GM12878 (cell line): ENCODE data around the gene FXYD3. TPM values are rescaled to one million over a fixed set of nuclear protein-coding genes. Genes with fewer than 3 reads are reported as not detected.
A peak's percentile ranks its signal among the peaks of the same experiment; 100 is the strongest.

Experiments used
- ATAC-seq: fragments of 200-7000 bp; cut with Tn5 transposase; 3 replicates; pipeline ENCODE4 v1.9.1; 2020; ENCODE audit warnings: mild to moderate bottlenecking, moderate library complexity
- BruUV-seq: library from RNA; stranded (reverse); fragments of 400-500 nt; replicated peaks from 2 replicates; lab custom pipeline; 2021; lab: Mats Ljungman, UMichigan
- CTCF ChIA-PET: fragments of 300-600 bp; sonication (Branson Sonifier 250); formaldehyde crosslinking; extraction: SDS; loops from one replicate; lab custom pipeline; 2021; ENCODE audit warnings: inconsistent platforms; lab: Yijun Ruan, JAX
- POLR2A ChIA-PET: fragments of 350-600 bp; formaldehyde crosslinking; extraction: SDS; loops from one replicate; lab custom pipeline; 2021; ENCODE audit warnings: inconsistent platforms; lab: Charles Lee
- RAD21 ChIA-PET: fragments of 300-600 bp; sonication (Branson Sonifier 250); formaldehyde crosslinking; loops from one replicate; lab custom pipeline; 2023; ENCODE audit warnings: antibody characterized with exemption; ENCODE audit not compliant: unreplicated experiment; lab: Charles Lee
- SMC1A ChIA-PET: fragments of 300-600 bp; sonication (Branson Sonifier 250); formaldehyde crosslinking; loops from one replicate; lab custom pipeline; 2023; ENCODE audit not compliant: unreplicated experiment, uncharacterized antibody; lab: Charles Lee
- DNase-seq: peaks from one replicate; pipeline ENCODE4 v3.0.0-alpha.2; 2011; ENCODE audit warnings: low read depth, low spot score
- FAIRE-seq: peaks from 3 replicates; lab custom pipeline; 2011; peaks lifted over from hg19 to GRCh38; lab: Jason Lieb, UNC
- H2AFZ ChIP-seq: 2 replicates; pipeline ENCODE4 v1.6.0; 2011; ENCODE audit warnings: low read depth, low read length, control low read depth; ENCODE audit not compliant: control insufficient read depth
- H3K27ac ChIP-seq: 2 replicates; pipeline ENCODE4 v1.5.1; 2011; ENCODE audit warnings: control low read depth; ENCODE audit not compliant: control insufficient read depth, insufficient read depth
- H3K27me3 ChIP-seq, 2 experiments: replicated peaks in 1 of 2; 2 replicates each; pipeline versions ENCODE4 v1.6.0 to v1.6.1; 2011; ENCODE audit warnings: low read length in 1 of 2; ENCODE audit not compliant: control insufficient read depth in 2 of 2, insufficient read depth in 2 of 2
- H3K36me3 ChIP-seq, 2 experiments: 2 replicates each; pipeline ENCODE4 v1.5.1; 2011; ENCODE audit warnings: low read length in 1 of 2; ENCODE audit not compliant: control insufficient read depth in 2 of 2, insufficient read depth in 2 of 2
- H3K4me1 ChIP-seq: 2 replicates; pipeline ENCODE4 v1.6.1; 2011; ENCODE audit warnings: mild to moderate bottlenecking, low read length, moderate library complexity, mixed read lengths; ENCODE audit not compliant: control insufficient read depth, insufficient read depth
- H3K4me2 ChIP-seq: 2 replicates; pipeline ENCODE4 v1.6.0; 2011; ENCODE audit warnings: control low read depth; ENCODE audit not compliant: control insufficient read depth, insufficient read depth
- H3K4me3 ChIP-seq: fragments of 200-600 bp; sonication (generic); 2 replicates; pipeline ENCODE4 v1.5.1; 2016
- H3K79me2 ChIP-seq: 2 replicates; pipeline ENCODE4 v1.6.0; 2011; ENCODE audit warnings: low read length; ENCODE audit not compliant: control insufficient read depth, insufficient read depth
- H3K9ac ChIP-seq: 2 replicates; pipeline ENCODE4 v1.8.0; 2011; ENCODE audit warnings: low read length, control low read depth, mixed read lengths; ENCODE audit not compliant: control insufficient read depth, insufficient read depth
- H3K9me3 ChIP-seq: replicated peaks from 3 replicates; pipeline ENCODE4 v1.5.1; 2011; ENCODE audit warnings: mild to moderate bottlenecking, low read length; ENCODE audit not compliant: control insufficient read depth, insufficient read depth
- H4K20me1 ChIP-seq: 2 replicates; pipeline ENCODE4 v1.6.0; 2011; ENCODE audit not compliant: control insufficient read depth, insufficient read depth
- CHD2 ChIP-seq: IDR thresholded peaks from 2 replicates; pipeline ENCODE4 v1.6.1; 2011; ENCODE audit warnings: low read depth, low read length, improper control_type of control experiment, borderline replicate concordance
- CHD4 ChIP-seq: fragments of 200-600 bp; sonication (generic); IDR thresholded peaks from 2 replicates; pipeline ENCODE4 v1.6.1; 2016; ENCODE audit warnings: mild to moderate bottlenecking
- EGR1 ChIP-seq, 2 experiments: IDR thresholded peaks; 1 replicate in 1 of 2; 2 replicates in 1 of 2; pipeline ENCODE4 v1.6.1; 2011 to 2012; ENCODE audit warnings: low read depth in 2 of 2, low read length in 2 of 2, borderline replicate concordance in 1 of 2, mild to moderate bottlenecking in 1 of 2, moderate library complexity in 1 of 2
- JUND ChIP-seq: IDR thresholded peaks from 2 replicates; pipeline ENCODE4 v1.6.1; 2012; ENCODE audit warnings: low read depth, mild to moderate bottlenecking, low read length, improper control_type of control experiment, moderate library complexity
- KLF5 ChIP-seq: fragments of 450-650 bp; IDR thresholded peaks from 2 replicates; pipeline ENCODE4 v1.6.1; 2014; ENCODE audit warnings: mild to moderate bottlenecking; ENCODE audit not compliant: partially characterized antibody
- MEF2A ChIP-seq: IDR thresholded peaks from 2 replicates; pipeline ENCODE4 v1.6.1; 2011; ENCODE audit warnings: low read depth, mild to moderate bottlenecking, low read length, moderate library complexity; ENCODE audit not compliant: insufficient read depth
- NFIC ChIP-seq: IDR thresholded peaks from 2 replicates; pipeline ENCODE4 v1.6.1; 2012; ENCODE audit warnings: low read depth, mild to moderate bottlenecking, inconsistent platforms, low read length, moderate library complexity
- RB1 ChIP-seq: fragments of 450-650 bp; formaldehyde crosslinking; IDR thresholded peaks from 2 replicates; pipeline ENCODE4 v1.6.1; 2017; ENCODE audit warnings: mild to moderate bottlenecking, borderline replicate concordance
- SREBF2 ChIP-seq: IDR thresholded peaks from 2 replicates; pipeline ENCODE4 v1.6.1; 2012; ENCODE audit warnings: mild to moderate bottlenecking, low read length
- WGBS: methylation state at CpG from one replicate; pipeline ENCODE4 v1.1.6; 2016; ENCODE audit warnings: low lambda C conversion rate; ENCODE audit not compliant: insufficient replicate concordance, insufficient coverage; ENCODE audit errors: missing lambda C conversion rate; 5-methylcytosine and 5-hydroxymethylcytosine counted together
- in situ Hi-C: fragments of 300-500 bp; cut with MboI; formaldehyde crosslinking; loops from 9 replicates; pipeline ENCODE4 v1.14.3; 2018; ENCODE audit warnings: mixed read lengths
- intact Hi-C: fragments of 100-400 bp; cut with micrococcal nuclease; formaldehyde crosslinking; loops from one replicate; pipeline ENCODE4 v1.14.2; 2022; ENCODE audit not compliant: unreplicated experiment
- polyA plus RNA-seq, 11 experiments: library from polyadenylated mRNA; depleted of rRNA in 4 of 11; unstranded in 6 of 11; stranded (reverse) in 5 of 11; fragments of >200 nt; fragmentation: Nextera tagmentation in 4 of 11; fragmentation: Illumina TruSeq in 1 of 11; extraction: Ambion mirVana in 4 of 11; extraction: Trizol in 1 of 11; gene quantifications; 1 replicate in 1 of 11; 2 replicates in 10 of 11; pipeline versions ENCODE4 v1.2.1 to v1.2.3, GENCODE V29; 2011 to 2016; ENCODE audit warnings: inconsistent platforms in 2 of 11, missing spikeins in 2 of 11, low read depth in 1 of 11
- total RNA-seq, 4 experiments: library from RNA; depleted of rRNA in 3 of 4; stranded (reverse); fragments of >200 nt in 3 of 4; fragmentation: Illumina TruSeq in 1 of 4; extraction: Trizol in 1 of 4; gene quantifications; 2 replicates each; pipeline versions ENCODE4 v1.2.1 to v1.2.3, GENCODE V29; 2013 to 2021
- TF ChIP-seq, protein P1 (sequence below): fragments of 150-350 bp; IDR thresholded peaks from 2 replicates; pipeline ENCODE4 v1.6.1; 2014; ENCODE audit warnings: mild to moderate bottlenecking, low read depth, low read length
- TF ChIP-seq, protein P2 (sequence below): fragments of 450-650 bp; IDR thresholded peaks from 2 replicates; pipeline ENCODE4 v1.6.1; 2017; ENCODE audit warnings: borderline replicate concordance

FXYD3 gene
- total and polyA plus RNA-seq, 10 of the 15 experiments (the other 5 are each of a cell fraction or from before 2014, with no cell fraction given), result 0.09 to 0.44 TPM; not detected in 8

DNA sequence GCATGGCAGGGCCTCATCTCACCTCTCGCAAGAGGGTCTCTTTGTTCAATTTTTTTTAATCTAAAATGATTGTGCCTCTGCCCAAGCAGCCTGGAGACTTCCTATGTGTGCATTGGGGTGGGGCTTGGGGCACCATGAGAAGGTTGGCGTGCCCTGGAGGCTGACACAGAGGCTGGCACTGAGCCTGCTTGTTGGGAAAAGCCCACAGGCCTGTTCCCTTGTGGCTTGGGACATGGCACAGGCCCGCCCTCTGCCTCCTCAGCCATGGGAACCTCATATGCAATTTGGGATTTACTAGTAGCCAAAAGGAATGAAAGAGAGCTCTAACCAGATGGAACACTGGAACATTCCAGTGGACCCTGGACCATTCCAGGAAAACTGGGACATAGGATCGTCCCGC lies 8.0 kb downstream of the FXYD3 start:
- DNase-seq, result no peak
- Histone ChIP-seq H3K9me3 (no peaks in the 10 kb centered on the region), H3K79me2 (no peaks in the 10 kb centered on the region), H3K27me3 (no peaks in the 10 kb centered on the region), H3K4me1 (peaks cover 18% of the 10 kb centered on the region), H4K20me1 (no peaks in the 10 kb centered on the region), H3K9ac (peak overlapping the region; percentile 62; the same call in 1 of the 2 replicates), H3K4me2 (peak overlapping the region; percentile 72), H3K4me3 (no peak overlapping the region), H2AFZ (no peak overlapping the region), H3K36me3 (no peaks in the 10 kb centered on the region), H3K27ac (peak overlapping the region; percentile 62; the same call in 1 of the 2 replicates)
- TF ChIP-seq CHD4 (no peak), NFIC (no peak)
- no peak for ATAC-seq
- BruUV-seq, result no TSS peak
- FAIRE-seq, result no peak
- RAD21 ChIA-PET, result interaction anchor here (0.9 to 1.8 kb wide), 2 partner anchors 14 to 57 kb away, joined by 5 to 8 read pairs; no protein-coding TSS in a partner anchor
- WGBS, result 63% methylated on average over 5 of the region's 5 CpGs
- CTCF ChIA-PET, result interaction anchor here (1.1 to 2.4 kb wide), 3 partner anchors 13 to 57 kb away, joined by 3 to 25 read pairs (median 14); partner anchors contain the start of gene LGI4
- intact Hi-C loops, result no loop called here
- POLR2A ChIA-PET, result interaction anchor here (0.5 to 1.0 kb wide), 4 partner anchors 12 to 120 kb away, joined by 3 read pairs; no protein-coding TSS in a partner anchor
- SMC1A ChIA-PET, result interaction anchor here (1.3 to 2.9 kb wide), 3 partner anchors 13 to 209 kb away, joined by 4 to 16 read pairs (median 7); no protein-coding TSS in a partner anchor
- in situ Hi-C loops, result no loop called here

DNA sequence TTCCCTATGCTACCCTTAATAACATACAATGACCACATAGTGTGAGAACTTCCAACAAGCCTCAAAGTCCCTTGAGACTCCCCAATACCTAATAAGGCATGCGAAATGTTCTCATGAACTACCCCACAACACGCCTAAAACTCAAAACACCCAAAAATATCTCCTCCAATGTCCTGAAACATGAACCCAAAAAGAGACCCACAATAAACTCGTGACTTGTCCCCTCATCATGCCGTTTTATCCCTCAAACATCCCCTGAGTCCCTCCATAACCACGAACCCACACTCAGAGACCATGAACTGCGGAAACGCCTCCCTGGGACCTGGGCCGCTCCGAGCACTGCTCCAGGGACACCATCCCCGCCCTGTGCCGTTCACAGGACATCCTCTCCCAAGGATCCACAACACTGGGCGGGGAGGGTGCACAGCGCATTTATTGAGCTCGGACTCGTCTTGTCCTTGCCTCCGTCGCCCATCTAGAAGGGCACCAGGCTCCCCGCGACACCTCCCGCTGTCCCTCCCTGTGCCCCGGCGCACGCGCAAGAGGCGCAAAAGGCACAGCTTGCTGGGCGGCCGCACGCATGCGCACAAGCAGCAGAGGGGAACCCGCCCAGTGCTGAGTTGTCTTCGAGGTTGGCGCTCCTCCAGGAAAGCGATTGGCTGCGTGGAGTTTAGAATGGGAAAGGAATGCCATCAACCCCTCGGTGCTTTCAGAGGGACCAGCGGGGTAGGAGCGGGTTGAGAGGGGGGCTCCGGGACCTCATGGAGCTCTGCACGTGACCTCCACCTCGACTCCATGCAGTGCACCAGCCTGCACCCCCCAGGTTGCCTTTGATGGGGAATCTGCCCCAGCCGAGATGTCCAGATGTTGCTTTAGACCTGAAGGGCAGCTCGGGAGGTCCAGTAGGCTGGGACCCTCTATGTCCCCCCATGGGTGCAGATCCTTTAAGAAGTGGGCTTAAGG lies 8.8 kb downstream of the FXYD3 start:
- H3K27ac ChIP-seq, result peak overlapping the region; percentile 62
- ATAC-seq (peak; percentile 99), FAIRE-seq (peak; percentile 93), DNase-seq (peak; percentile 76)
- ChIA-PET SMC1A (interaction anchor here (1.3 to 2.9 kb wide), 3 partner anchors 12 to 209 kb away, joined by 4 to 16 read pairs (median 7); no protein-coding TSS in a partner anchor), RAD21 (interaction anchor here (0.5 to 1.8 kb wide), 6 partner anchors 11 to 711 kb away, joined by 3 to 11 read pairs (median 5); no protein-coding TSS in a partner anchor), POLR2A (interaction anchor here (0.6 to 1.2 kb wide), 6 partner anchors 12 to 330 kb away, joined by 3 to 6 read pairs (median 4); no protein-coding TSS in a partner anchor), CTCF (interaction anchor here (0.7 to 2.4 kb wide), 7 partner anchors 8 to 57 kb away, joined by 3 to 25 read pairs (median 6); partner anchors contain the start of genes FXYD3 and LGI4)
- H4K20me1 ChIP-seq, result no peaks in the 10 kb centered on the region
- peak overlapping the region; percentile 71 for H3K4me3 ChIP-seq
- H2AFZ ChIP-seq, result peak overlapping the region; percentile 83
- no peaks in the 10 kb centered on the region for H3K9me3 ChIP-seq
- no peaks in the 10 kb centered on the region for H3K36me3 ChIP-seq
- intact Hi-C loops (no loop called here), in situ Hi-C loops (no loop called here)
- peak overlapping the region; percentile 72 for H3K4me2 ChIP-seq
- WGBS, result 15% methylated on average over 42 of the region's 42 CpGs
- H3K27me3 ChIP-seq, result no peaks in the 10 kb centered on the region
- H3K4me1 ChIP-seq, result peaks cover 18% of the 10 kb centered on the region
- no peaks in the 10 kb centered on the region for H3K79me2 ChIP-seq
- H3K9ac ChIP-seq, result peak overlapping the region; percentile 62
- TSS peak; percentile 77 for BruUV-seq
- TF ChIP-seq MEF2A (no peak), EGR1 (IDR thresholded peaks at IDR 0.05; ENCODE audit: borderline replicate concordance in 1 of 2, low read depth in 2 of 2, low read length in 2 of 2) (no peak), JUND (no peak), KLF5 (no peak), NFIC (no peak), SREBF2 (no peak), CHD2 (no peak), RB1 (peak; percentile 27; the same call in 1 of the 2 replicates)
- TF ChIP-seq, protein P1, sequence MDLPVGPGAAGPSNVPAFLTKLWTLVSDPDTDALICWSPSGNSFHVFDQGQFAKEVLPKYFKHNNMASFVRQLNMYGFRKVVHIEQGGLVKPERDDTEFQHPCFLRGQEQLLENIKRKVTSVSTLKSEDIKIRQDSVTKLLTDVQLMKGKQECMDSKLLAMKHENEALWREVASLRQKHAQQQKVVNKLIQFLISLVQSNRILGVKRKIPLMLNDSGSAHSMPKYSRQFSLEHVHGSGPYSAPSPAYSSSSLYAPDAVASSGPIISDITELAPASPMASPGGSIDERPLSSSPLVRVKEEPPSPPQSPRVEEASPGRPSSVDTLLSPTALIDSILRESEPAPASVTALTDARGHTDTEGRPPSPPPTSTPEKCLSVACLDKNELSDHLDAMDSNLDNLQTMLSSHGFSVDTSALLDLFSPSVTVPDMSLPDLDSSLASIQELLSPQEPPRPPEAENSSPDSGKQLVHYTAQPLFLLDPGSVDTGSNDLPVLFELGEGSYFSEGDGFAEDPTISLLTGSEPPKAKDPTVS, result no peak
- TF ChIP-seq, protein P2, sequence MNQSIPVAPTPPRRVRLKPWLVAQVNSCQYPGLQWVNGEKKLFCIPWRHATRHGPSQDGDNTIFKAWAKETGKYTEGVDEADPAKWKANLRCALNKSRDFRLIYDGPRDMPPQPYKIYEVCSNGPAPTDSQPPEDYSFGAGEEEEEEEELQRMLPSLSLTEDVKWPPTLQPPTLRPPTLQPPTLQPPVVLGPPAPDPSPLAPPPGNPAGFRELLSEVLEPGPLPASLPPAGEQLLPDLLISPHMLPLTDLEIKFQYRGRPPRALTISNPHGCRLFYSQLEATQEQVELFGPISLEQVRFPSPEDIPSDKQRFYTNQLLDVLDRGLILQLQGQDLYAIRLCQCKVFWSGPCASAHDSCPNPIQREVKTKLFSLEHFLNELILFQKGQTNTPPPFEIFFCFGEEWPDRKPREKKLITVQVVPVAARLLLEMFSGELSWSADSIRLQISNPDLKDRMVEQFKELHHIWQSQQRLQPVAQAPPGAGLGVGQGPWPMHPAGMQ, result no peak
